Measurements from ENCODE around the gene PLCH2.

Gene PLCH2

DNA sequence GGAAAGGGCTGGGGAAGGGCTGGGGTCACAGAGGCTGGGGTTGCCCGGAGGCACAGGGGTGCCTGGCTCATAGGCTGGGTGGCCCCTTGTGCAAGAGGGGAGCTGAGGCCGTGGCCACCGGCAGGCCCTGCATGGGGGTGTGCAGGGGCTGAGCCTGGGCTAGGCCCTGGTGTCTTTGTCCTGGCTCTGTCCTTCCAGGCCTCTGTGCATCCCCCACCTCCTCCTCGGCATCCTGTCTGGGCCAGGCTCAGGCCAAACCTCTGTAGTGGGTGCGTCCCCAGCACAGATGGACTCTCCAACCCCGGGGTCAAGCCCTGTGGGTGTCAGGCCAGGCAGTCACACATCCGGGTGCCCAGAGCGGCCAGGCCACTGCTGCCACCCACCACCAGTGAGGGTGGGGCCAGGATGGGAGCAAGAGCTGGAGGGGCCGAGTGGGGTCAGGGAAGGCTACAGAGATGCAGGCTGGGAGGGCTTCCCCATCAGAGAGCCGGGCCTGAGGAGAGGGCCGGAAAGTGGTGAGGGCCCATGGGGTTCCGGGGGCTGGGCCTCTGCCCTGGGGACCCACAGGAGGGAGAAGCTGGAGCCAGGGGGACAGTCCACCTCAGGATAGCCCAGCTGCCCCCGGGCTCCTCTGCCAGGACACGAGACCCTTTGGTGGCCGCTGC is 30.9 kb downstream of the PLCH2 start:
- TF ChIP-seq, protein P1, sequence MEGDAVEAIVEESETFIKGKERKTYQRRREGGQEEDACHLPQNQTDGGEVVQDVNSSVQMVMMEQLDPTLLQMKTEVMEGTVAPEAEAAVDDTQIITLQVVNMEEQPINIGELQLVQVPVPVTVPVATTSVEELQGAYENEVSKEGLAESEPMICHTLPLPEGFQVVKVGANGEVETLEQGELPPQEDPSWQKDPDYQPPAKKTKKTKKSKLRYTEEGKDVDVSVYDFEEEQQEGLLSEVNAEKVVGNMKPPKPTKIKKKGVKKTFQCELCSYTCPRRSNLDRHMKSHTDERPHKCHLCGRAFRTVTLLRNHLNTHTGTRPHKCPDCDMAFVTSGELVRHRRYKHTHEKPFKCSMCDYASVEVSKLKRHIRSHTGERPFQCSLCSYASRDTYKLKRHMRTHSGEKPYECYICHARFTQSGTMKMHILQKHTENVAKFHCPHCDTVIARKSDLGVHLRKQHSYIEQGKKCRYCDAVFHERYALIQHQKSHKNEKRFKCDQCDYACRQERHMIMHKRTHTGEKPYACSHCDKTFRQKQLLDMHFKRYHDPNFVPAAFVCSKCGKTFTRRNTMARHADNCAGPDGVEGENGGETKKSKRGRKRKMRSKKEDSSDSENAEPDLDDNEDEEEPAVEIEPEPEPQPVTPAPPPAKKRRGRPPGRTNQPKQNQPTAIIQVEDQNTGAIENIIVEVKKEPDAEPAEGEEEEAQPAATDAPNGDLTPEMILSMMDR (IDR thresholded peaks at IDR 0.05; ENCODE audit: low read depth, low read length, missing control alignments) = no peak
- DNase-seq (ENCODE audit: extremely low read depth, low read depth) = no peak
- no peak overlapping the region for H3K4me3 ChIP-seq (replicated peaks; ENCODE audit: low read depth, low read length)

DNA sequence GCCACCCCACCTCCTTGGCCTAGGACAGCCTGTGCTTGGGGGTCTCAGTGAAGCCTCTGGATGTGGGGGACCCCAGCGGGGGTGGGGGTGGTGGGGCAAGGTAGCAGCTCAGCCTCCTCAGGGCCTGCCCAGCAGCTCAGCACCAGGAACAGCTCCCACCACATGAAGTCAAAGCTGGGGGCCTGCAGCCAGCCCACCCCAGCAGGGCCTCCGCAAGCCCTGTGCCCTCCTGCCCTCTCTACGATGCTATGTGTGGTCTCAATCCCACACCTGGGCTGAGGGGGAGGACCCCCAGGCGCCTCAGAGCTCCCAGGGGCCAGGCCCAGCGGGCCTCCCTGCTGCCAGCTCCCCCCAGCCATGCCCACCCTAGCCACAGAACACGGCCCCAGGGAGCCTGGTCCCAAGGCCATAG is 31.7 kb downstream of the PLCH2 start:
- DNase-seq (ENCODE audit: extremely low read depth, low read depth) = no peak
- TF ChIP-seq, protein P1 (IDR thresholded peaks at IDR 0.05; ENCODE audit: low read depth, low read length, missing control alignments) = no peak
- no peak overlapping the region for H3K4me3 ChIP-seq (replicated peaks; ENCODE audit: low read depth, low read length)

DNA sequence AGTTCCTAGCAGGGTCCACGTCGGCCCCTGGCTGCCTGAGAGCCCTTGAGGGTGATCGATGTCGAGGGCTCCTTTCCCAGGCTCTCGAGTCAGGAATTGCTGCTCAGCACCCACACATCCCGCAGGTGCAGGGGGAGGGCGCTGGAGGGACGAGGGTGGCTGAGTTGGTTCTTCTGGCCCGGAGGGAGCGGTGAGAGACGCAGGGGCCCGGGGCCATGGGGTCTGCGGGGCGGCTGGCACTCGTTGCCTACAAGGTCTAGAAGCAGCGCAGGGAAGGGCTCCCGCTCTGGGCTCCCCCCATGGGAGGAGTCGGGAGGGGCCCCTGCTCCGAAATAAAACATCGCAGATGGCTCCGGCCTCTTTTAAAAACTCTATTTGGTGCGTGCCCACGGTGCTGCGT is 32.1 kb downstream of the PLCH2 start:
- TF ChIP-seq, protein P1 (IDR thresholded peaks at IDR 0.05; ENCODE audit: low read depth, low read length, missing control alignments) = no peak
- DNase-seq (ENCODE audit: extremely low read depth, low read depth) = no peak
- no peak overlapping the region for H3K4me3 ChIP-seq (replicated peaks; ENCODE audit: low read depth, low read length)

DNA sequence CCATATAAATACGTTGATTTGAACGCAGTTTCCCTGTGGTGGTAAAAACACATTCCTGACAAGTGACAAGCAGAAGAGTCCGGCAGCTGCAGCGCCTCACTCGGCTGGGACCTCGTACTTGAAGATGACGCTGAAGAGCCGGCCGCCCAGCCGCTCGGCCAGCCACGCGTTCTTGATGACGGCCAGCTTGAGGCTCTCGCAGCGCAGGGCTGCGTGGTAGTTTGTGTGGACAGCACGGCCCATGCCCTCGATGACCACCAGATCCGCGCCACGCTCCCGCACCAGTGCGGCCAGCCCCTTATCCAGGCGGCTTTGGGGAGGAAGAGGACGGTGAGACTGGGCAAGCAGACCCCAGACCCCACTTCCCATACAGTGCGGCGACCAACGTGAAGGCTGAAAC is 32.7 kb downstream of the PLCH2 start:
- TF ChIP-seq, protein P1 (IDR thresholded peaks at IDR 0.05; ENCODE audit: low read depth, low read length, missing control alignments) = no peak
- DNase-seq (ENCODE audit: extremely low read depth, low read depth) = no peak
- no peak overlapping the region for H3K4me3 ChIP-seq (replicated peaks; ENCODE audit: low read depth, low read length)

DNA sequence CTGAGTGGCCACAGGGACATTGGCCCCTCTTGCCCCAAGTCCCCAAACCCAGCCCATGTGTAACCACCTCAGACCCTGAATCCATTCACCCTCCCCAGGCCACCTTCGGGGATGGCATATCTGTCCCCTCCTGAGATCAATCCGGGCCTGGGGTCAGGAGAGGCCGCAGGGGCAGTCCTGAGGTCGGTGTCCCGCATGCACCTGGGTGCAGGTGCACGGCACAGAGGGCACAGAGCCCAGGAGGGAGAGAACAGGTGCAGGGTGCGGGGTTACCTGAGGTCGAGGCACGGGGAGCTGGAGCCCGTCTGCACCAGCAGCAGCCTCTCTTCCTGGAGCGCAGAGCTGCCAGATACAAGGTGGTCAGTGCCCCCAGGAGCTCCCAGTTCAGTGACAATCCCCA is 33.5 kb downstream of the PLCH2 start:
- TF ChIP-seq, protein P1 (IDR thresholded peaks at IDR 0.05; ENCODE audit: low read depth, low read length, missing control alignments) = no peak
- DNase-seq (ENCODE audit: extremely low read depth, low read depth) = no peak
- H3K4me3 ChIP-seq (replicated peaks; ENCODE audit: low read depth, low read length) = no peak overlapping the region

DNA sequence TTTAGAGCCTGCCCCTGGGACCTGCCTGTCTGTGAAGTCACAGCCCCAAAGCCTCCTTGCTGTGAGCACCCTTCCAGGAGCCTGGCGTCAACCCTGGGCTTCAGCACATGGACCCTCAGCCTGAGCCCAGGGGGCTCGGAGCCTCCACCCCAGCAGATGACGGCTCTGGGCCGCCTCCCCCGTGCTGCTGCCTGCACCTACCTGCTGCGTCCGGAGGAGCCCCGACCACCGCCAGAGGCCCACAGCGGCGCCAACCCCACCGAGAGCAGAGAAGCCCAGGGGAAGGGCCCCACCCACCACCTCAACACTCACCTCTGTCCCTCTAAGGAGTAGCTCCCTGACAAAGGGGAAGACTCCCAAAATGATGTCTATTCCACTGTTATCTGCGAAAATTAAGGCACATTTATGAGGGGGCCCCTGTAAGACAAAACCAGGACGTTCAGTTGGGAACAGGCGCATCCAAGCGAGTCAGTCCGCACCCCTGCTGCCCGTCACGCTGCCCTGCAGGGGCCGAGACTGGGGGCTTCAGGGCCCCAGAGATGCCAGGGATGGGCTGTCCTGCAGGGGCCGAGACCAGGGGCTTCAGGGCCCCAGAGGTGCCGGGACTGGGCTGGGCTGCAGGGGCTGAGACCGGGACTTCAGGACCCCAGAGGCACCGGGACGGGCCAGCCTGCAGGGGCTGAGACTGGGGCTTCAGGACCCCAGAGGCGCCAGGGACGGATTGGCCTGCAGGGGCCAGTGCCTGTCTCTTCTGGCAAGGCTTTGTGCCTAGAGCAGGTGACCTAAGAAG is 34.5 kb downstream of the PLCH2 start:
- DNase-seq (ENCODE audit: extremely low read depth, low read depth) = no peak
- TF ChIP-seq, protein P1 (IDR thresholded peaks at IDR 0.05; ENCODE audit: low read depth, low read length, missing control alignments) = no peak
- no peak overlapping the region for H3K4me3 ChIP-seq (replicated peaks; ENCODE audit: low read depth, low read length)
